Tibial nerve (tissue), 4 donors: ENCODE data around the gene NTMT2.

ENCODE experiments used
- EP300 ChIP-seq, 2 donors: sonication (generic); formaldehyde crosslinking; IDR thresholded peaks; one replicate each; pipeline ENCODE4 v1.6.1; 2017; ENCODE audit warnings: antibody characterized with exemption in 2 of 2, mild to moderate bottlenecking in 1 of 2
- POLR2A ChIP-seq, 2 donors: fragments of 450-650 bp; IDR thresholded peaks; one replicate each; pipeline ENCODE4 v1.6.1; 2017; ENCODE audit warnings: antibody characterized with exemption in 2 of 2, mild to moderate bottlenecking in 2 of 2, moderate library complexity in 2 of 2
- TF ChIP-seq, protein P1 (sequence below), 5 experiments: fragments of 200-600 bp in 3 of 5; fragments of 450-650 bp in 2 of 5; sonication (generic) in 3 of 5; IDR thresholded peaks; one replicate each; pipeline ENCODE4 v1.5.1; 2016 to 2019; ENCODE audit warnings: antibody characterized with exemption in 5 of 5, mild to moderate bottlenecking in 3 of 5, moderate library complexity in 2 of 5

DNA sequence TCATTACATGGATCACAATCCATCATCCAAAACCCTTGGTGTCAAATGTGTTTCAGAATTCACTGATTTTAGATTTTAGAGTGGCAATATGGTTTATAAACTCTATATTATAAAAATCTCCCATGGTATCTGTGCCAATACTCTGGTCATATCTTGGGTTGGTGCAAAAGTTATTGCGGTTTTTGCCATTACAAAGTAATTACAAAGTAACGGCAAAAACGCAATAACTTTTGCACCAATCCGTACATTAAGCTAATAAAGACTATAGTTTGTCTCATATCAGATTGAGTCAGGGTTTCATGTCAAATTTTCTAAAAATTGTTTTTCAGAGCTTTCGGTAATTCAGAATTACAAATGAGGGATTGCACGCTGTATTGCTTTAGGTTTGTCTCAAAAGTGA is 23.4 kb upstream of the NTMT2 start:
- no peak for TF ChIP-seq POLR2A (IDR thresholded peaks at IDR 0.05)
- TF ChIP-seq, protein P1, sequence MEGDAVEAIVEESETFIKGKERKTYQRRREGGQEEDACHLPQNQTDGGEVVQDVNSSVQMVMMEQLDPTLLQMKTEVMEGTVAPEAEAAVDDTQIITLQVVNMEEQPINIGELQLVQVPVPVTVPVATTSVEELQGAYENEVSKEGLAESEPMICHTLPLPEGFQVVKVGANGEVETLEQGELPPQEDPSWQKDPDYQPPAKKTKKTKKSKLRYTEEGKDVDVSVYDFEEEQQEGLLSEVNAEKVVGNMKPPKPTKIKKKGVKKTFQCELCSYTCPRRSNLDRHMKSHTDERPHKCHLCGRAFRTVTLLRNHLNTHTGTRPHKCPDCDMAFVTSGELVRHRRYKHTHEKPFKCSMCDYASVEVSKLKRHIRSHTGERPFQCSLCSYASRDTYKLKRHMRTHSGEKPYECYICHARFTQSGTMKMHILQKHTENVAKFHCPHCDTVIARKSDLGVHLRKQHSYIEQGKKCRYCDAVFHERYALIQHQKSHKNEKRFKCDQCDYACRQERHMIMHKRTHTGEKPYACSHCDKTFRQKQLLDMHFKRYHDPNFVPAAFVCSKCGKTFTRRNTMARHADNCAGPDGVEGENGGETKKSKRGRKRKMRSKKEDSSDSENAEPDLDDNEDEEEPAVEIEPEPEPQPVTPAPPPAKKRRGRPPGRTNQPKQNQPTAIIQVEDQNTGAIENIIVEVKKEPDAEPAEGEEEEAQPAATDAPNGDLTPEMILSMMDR (IDR thresholded peaks at IDR 0.05): no peak
- no peak for TF ChIP-seq EP300 (IDR thresholded peaks at IDR 0.05)
